WERI-Rb-1 (cell line): ENCODE data around the gene UBASH3A.
A peak's percentile ranks its signal among the peaks of the same experiment; 100 is the strongest.

Experiments
- DNase-seq: peaks from one replicate; pipeline ENCODE4 v3.0.0-alpha.2; 2020
- H3K27ac ChIP-seq: fragments of 250-450 bp; sonication (Bioruptor Pico); 2 replicates; pipeline ENCODE4 v1.5.1; 2020; ENCODE audit warnings: mild to moderate bottlenecking, moderate library complexity
- H3K27me3 ChIP-seq: fragments of 250-450 bp; sonication (Bioruptor Pico); 2 replicates; pipeline ENCODE4 v1.5.1; 2021; ENCODE audit warnings: mild to moderate bottlenecking, low read depth, moderate library complexity; ENCODE audit not compliant: insufficient read depth, severe bottlenecking
- H3K36me3 ChIP-seq: fragments of 250-450 bp; sonication (Bioruptor Pico); 2 replicates; pipeline ENCODE4 v1.5.1; 2020; ENCODE audit warnings: mild to moderate bottlenecking, moderate library complexity
- H3K4me3 ChIP-seq: 2 replicates; pipeline ENCODE4 v1.5.1; 2011; ENCODE audit warnings: low read depth, mild to moderate bottlenecking, control low read depth, low read length
- H3K9me3 ChIP-seq: fragments of 250-450 bp; sonication (Bioruptor Pico); 2 replicates; pipeline ENCODE4 v1.5.1; 2021; ENCODE audit warnings: mild to moderate bottlenecking, moderate library complexity; ENCODE audit not compliant: severe bottlenecking
- CTCF ChIP-seq: IDR thresholded peaks from 2 replicates; pipeline ENCODE4 v1.5.1; 2011; ENCODE audit warnings: low read depth, mild to moderate bottlenecking, control low read depth, inconsistent platforms, low read length

Gene UBASH3A

GRCh38 chr21:42456457-42456856 is 52.8 kb downstream of the UBASH3A start:
- H3K4me3 ChIP-seq = no peak overlapping the region
- H3K27ac ChIP-seq = no peak overlapping the region
- H3K36me3 ChIP-seq = no peaks in the 10 kb centered on the region
- H3K9me3 ChIP-seq = no peaks in the 10 kb centered on the region
- DNase-seq = peak; percentile 69
- peaks cover 2% of the 10 kb centered on the region for H3K27me3 ChIP-seq
- TF ChIP-seq CTCF = no peak

- no peak for TF ChIP-seq CTCF
- no peak for DNase-seq
- H3K4me3 ChIP-seq = no peak overlapping the region
- H3K9me3 ChIP-seq = no peaks in the 10 kb centered on the region
- no peak overlapping the region for H3K27ac ChIP-seq
- peaks cover 2% of the 10 kb centered on the region for H3K27me3 ChIP-seq
- no peaks in the 10 kb centered on the region for H3K36me3 ChIP-seq
Measured at GRCh38 chr21:42459082-42459460, 55.4 kb downstream of the UBASH3A start.

DNA sequence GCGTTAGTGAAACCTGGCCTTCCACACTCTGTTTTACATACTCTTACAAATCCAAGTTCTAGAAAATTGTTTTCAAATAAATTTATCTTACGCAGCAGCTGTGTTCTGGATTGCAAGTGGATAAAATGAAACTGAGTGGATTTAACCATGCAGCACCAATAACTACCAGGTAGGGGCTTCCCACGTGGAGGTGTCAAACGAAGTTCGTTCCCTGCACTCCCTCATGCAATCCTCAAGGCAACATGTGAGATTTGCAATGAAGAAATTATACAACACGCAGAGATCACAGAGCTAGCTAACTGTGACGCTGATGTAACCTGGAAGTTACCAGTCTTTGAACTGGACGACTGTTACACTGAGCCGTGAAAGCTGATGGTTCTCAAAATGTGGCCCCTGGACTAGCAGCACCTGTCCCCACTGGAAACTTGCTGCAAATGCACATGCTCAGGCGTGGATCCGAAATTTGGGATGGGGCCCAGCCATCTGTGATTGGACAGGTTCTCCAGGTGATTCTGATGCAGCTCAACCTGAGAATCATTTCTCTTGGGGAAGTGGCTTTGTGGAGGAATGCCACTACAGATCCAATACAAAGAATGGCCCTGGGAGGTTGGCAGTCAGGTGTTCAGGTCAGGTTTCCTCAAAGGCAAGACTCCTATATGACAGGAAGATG is 56.0 kb downstream of the UBASH3A start:
- no peaks in the 10 kb centered on the region for H3K9me3 ChIP-seq
- peaks cover 2% of the 10 kb centered on the region for H3K27me3 ChIP-seq
- H3K4me3 ChIP-seq = no peak overlapping the region
- DNase-seq = no peak
- H3K36me3 ChIP-seq = no peaks in the 10 kb centered on the region
- no peak for TF ChIP-seq CTCF
- H3K27ac ChIP-seq = no peak overlapping the region

GRCh38 chr21:42460391-42461184 is 56.9 kb downstream of the UBASH3A start:
- H3K36me3 ChIP-seq = no peaks in the 10 kb centered on the region
- TF ChIP-seq CTCF = no peak
- no peaks in the 10 kb centered on the region for H3K9me3 ChIP-seq
- H3K27ac ChIP-seq = no peak overlapping the region
- DNase-seq = peak; percentile 46
- H3K27me3 ChIP-seq = peaks cover 2% of the 10 kb centered on the region
- no peak overlapping the region for H3K4me3 ChIP-seq

GRCh38 chr21:42461185-42461520 is 57.5 kb downstream of the UBASH3A start:
- Histone ChIP-seq H3K27me3 (peaks cover 2% of the 10 kb centered on the region), H3K27ac (no peak overlapping the region), H3K36me3 (no peaks in the 10 kb centered on the region), H3K9me3 (no peaks in the 10 kb centered on the region), H3K4me3 (no peak overlapping the region)
- no peak for TF ChIP-seq CTCF
- DNase-seq = no peak
